Measurements from ENCODE around the gene KRT78. TPM values are rescaled to one million over a fixed set of nuclear protein-coding genes. Genes with fewer than 3 reads are reported as not detected.

KRT78 gene
- total and polyA plus RNA-seq, 9 of the 15 experiments (the other 6 are each of a cell fraction or from before 2014, with no cell fraction given): not detected

GRCh38 chr12:52823761-52824450 is 24.9 kb downstream of the KRT78 start:
- H3K79me2 ChIP-seq (ENCODE audit: control insufficient read depth, insufficient read depth, low read length): no peaks in the 10 kb centered on the region
- no peak for TF ChIP-seq ZNF699 (CRISPR knock-in tag; IDR thresholded peaks at IDR 0.05; ENCODE audit: insufficient replicate concordance)
- no peak for TF ChIP-seq ZNF449 (CRISPR knock-in tag; IDR thresholded peaks at IDR 0.05)
- TF ChIP-seq NR1H2 (CRISPR knock-in tag; IDR thresholded peaks at IDR 0.05): no peak
- TF ChIP-seq ZNF175 (CRISPR knock-in tag; IDR thresholded peaks at IDR 0.05; ENCODE audit: low read depth): no peak
- no peak for TF ChIP-seq ZNF274 (IDR thresholded peaks at IDR 0.05; ENCODE audit: borderline replicate concordance, low read depth, low read length)
- TF ChIP-seq SIN3B (IDR thresholded peaks at IDR 0.05; ENCODE audit: low read depth): no peak
- no peak for TF ChIP-seq ATF3 (IDR thresholded peaks at IDR 0.05)
- no peak for TF ChIP-seq ATF3 (CRISPR knock-in tag; conservative IDR thresholded peaks at IDR 0.05)
- no peak for TF ChIP-seq RHOXF2B (CRISPR knock-in tag; conservative IDR thresholded peaks at IDR 0.05)
- TF ChIP-seq MLX (CRISPR knock-in tag; conservative IDR thresholded peaks at IDR 0.05): no peak
- no peak for TF ChIP-seq ZNF431 (CRISPR knock-in tag; IDR thresholded peaks at IDR 0.05)
- no peak for TF ChIP-seq EGR1 (conservative IDR thresholded peaks at IDR 0.05)
- no peak for TF ChIP-seq NEUROD1 (IDR thresholded peaks at IDR 0.05; ENCODE audit: borderline replicate concordance, low read depth, low read length, partially characterized antibody)
- no peak for TF ChIP-seq RAD21 (CRISPR knock-in tag; conservative IDR thresholded peaks at IDR 0.05 in 1 of 2, IDR thresholded peaks at IDR 0.05 in 1 of 2)
- TF ChIP-seq, protein P1, sequence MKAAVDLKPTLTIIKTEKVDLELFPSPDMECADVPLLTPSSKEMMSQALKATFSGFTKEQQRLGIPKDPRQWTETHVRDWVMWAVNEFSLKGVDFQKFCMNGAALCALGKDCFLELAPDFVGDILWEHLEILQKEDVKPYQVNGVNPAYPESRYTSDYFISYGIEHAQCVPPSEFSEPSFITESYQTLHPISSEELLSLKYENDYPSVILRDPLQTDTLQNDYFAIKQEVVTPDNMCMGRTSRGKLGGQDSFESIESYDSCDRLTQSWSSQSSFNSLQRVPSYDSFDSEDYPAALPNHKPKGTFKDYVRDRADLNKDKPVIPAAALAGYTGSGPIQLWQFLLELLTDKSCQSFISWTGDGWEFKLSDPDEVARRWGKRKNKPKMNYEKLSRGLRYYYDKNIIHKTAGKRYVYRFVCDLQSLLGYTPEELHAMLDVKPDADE (conservative IDR thresholded peaks at IDR 0.05; ENCODE audit: control insufficient read depth, low read depth, low read length): no peak
- TF ChIP-seq NR3C1 (CRISPR knock-in tag; IDR thresholded peaks at IDR 0.05): no peak
- DNase-seq (ENCODE audit: extremely low read depth in 1 of 4, low spot score in 3 of 4): no peak
- no peaks in the 10 kb centered on the region for H3K9me1 ChIP-seq (ENCODE audit: control insufficient read depth, insufficient read depth, low read length)
- no peaks in the 10 kb centered on the region; a peak in 1 of 5 replicates for H3K4me1 ChIP-seq (replicated peaks in 1 of 2; ENCODE audit: control insufficient read depth in 2 of 2, insufficient read depth in 2 of 2, low read length in 2 of 2)
- no TSS peak for BruUV-seq (replicated peaks)
- intact Hi-C loops (cut with micrococcal nuclease): no loop called here
- FAIRE-seq: no peak
- WGBS (ENCODE audit: insufficient coverage, low coverage, missing lambda C conversion rate): 3% methylated on average over 14 of the region's 15 CpGs
- H3K27ac ChIP-seq (ENCODE audit: extremely low read depth, low read depth, low read length): no peak overlapping the region
- H3K36me3 ChIP-seq (ENCODE audit: control insufficient read depth, insufficient read depth, low read length): no peaks in the 10 kb centered on the region
- no peak overlapping the region for H2AFZ ChIP-seq (ENCODE audit: low read depth, low read length)
- in situ Hi-C loops (cut with MboI): no loop called here
- H4K20me1 ChIP-seq (replicated peaks; ENCODE audit: control insufficient read depth, insufficient read depth, low read length): no peaks in the 10 kb centered on the region; the same call in 1 of the 2 replicates
- H3K4me3 ChIP-seq: no peak overlapping the region
- no peak for ATAC-seq
- peaks cover 28 to 74% of the 10 kb centered on the region in 2 experiments; a peak in 4 of 5 replicates for H3K27me3 ChIP-seq (ENCODE audit: control insufficient read depth in 2 of 2, insufficient read depth in 2 of 2, low read length in 2 of 2)
- 0 out of 4 replicates have a peak overlapping the region, but pooled peaks of 1 of the 2 experiments have one; percentile 15 for H3K9ac ChIP-seq (ENCODE audit: insufficient read depth in 1 of 2, low read depth in 2 of 2, low read length in 2 of 2)
- no peaks in the 10 kb centered on the region for H3K9me3 ChIP-seq (replicated peaks; ENCODE audit: control insufficient read depth, insufficient read depth, low read depth, low read length)
- ChIA-PET POLR2A (interaction anchor here (0.6 to 1.3 kb wide), 3 partner anchors 8 to 42 kb away, joined by 3 read pairs; no protein-coding TSS in a partner anchor), CTCF (ENCODE audit: low intra/inter-chr PET ratio) (no interaction called here)
- no peak overlapping the region for H3K4me2 ChIP-seq (ENCODE audit: insufficient read depth, low read length)

Measured in K562 (cell line).